NCI-H460 (cell line): Measurements from ENCODE around the gene GATA3. TPM values are rescaled to one million over a fixed set of nuclear protein-coding genes. Genes with fewer than 3 reads are reported as not detected.

Source experiments
- DNase-seq: peaks from one replicate; pipeline ENCODE4 v3.0.0-alpha.2; 2016; ENCODE audit warnings: low read depth; ENCODE audit errors: extremely low read depth
- total RNA-seq: library from RNA; depleted of rRNA; stranded (reverse); fragments of >200 nt; shearing (Covaris generic); gene quantifications from 2 replicates; pipeline ENCODE4 v1.2.3, GENCODE V29; 2014

The GATA3 gene
- total RNA-seq, 1 experiment from 2014 or later, result 0.12 TPM

DNA sequence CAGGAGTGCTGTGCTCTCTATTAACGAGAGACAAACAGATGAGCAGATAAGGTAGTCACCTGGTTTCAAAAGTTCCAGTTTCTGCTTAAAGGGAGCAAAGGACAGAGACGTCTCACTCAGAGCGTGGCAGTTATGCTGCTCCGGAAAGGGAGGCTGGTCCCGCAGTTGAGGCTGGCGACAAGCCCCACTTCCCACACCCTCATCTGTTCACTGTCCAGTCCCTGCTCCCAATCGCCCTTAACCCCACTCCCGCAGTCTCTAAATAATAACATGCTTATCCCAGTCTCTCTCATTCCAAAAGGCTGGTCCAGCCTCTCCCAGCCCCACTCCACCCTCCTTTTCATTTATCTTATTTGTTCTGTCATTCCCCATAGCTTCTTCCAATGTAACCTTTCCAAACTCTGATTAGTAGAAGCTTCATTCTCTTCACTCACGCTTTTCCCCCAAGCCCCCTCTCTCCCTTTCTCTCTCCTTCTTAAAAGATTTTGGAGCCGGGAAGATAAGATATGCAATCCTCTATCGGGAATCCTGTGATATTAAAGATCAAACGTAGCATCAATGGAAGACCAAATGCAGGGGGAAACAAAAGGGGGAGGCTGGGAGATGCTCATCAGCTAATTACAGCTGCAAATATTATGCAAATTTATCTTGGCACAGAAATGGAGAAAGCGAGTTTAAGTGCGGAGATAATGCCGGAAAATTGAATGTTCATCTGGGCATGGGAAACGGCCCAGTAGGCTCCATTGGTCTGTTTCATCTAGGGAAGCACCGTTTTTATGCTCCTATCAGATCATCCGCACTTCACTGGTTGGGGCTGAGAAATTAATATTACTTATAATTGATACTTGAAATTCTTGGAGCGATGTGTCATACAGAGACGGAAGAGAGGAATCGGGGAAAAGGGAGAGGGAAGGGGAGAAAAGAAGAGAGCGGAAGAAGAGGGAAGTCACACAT, 16.3 kb upstream of the GATA3 start:
- no peak for DNase-seq

DNA sequence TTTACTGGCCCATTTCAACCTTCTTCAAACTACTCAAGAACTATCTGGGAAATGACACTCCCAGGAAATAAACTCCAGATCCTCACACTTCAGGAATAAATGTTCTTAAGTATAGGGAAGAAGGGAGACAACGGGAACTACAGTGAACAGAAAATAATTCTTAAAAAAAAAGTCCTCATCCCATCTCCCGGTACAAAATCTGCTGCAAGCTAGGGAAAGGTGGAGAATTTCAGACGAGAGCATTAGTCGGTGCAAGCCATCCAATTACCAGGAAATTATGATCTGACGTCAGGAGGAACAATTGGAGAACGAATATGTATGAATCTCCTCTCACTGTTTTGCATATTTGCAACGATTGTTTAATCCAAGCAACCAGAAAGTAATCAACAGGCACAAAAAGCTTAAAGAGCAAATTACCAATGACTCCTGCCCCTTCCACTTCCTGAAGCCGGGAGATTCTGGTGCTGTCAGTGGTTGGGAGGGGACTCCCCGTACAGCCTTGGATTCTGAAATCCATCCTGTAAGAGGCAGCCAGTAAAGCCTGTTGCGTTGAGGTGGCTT, 15.1 kb upstream of the GATA3 start:
- no peak for DNase-seq

DNA sequence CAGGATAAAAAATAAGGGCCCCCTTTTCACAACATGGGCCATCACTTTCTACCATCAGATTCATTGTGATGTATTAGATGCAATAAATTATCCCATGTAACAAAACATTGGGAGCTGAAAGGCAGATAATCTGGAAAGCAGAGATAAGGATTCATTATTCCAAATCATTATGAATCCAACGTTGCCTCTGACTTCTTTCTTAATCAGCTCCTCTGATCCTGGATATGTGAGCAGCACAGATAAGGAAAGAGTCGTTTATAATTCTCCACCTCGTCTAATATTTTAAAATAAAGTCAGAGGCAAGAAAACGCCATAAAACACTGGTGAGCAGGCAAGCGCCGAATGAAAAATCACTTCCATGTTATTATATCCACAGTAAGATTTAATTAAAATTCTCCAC, 13.8 kb upstream of the GATA3 start:
- DNase-seq, result no peak

DNA sequence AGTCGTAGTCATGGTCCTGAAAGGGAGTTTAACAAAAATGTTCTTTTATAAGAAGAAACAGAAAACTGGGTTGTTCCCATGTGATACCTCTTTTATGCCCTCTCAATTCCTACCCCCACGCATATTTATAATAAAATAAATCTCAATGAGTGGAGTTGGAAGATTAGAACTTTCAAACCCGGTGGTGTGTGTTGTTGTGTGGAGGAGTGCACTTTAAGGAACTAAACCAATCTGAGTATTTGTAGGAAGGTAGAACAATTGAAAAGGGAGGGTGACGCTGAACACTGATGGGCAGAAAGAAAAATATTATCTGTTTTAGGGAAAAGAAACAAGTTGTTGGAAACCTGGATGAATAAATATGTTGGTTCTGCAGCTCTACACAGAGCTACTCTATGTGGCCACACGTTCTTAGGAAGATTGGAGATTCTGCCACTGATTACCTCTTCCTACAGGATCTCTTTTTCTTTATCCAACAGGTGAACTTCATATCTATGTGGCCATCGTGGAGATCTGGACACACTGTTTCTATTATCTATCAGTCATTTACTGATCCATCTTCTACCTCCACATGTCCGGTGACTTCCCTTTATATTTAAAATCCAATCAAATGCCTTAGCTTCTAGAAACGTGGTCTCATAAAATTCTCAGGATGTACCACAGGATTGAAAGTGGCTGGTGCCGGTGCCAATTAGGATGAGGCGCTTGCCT, 13.1 kb upstream of the GATA3 start:
- no peak for DNase-seq

DNA sequence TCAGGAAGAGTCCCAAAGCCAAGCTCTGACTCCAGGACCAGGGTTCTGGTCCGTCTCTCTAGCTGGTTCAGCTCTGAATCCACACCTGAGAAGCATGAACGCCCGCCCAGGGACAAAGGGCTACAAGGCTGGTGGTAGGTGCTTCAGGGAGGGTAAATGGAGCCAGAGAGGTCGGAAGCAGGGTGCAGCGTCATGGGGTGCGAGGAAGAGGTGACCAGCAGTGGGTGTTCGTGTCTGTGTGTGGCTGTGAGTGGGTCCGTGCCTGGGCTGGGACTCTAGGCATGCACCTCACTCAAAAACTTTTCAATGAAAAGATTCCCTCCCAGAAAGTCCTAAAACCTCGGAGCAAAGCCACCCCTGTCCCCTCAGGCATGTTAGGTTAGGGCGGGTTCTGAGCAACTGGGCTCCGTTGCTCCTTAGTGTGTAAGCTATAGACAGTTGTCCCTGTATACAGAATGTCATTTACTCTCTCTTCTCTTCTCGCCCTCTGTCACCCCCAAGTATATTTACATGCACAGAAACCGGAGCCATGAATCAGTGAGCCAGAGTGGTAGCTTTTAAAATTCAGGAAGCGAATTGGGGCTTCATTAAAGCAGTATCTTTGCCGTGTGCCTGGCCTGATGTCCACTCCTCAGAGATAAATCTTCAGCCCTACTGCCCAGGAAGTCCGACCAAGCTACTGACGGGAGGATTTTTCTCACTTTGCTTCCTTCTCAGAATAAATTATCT, 12.3 kb upstream of the GATA3 start:
- no peak for DNase-seq

DNA sequence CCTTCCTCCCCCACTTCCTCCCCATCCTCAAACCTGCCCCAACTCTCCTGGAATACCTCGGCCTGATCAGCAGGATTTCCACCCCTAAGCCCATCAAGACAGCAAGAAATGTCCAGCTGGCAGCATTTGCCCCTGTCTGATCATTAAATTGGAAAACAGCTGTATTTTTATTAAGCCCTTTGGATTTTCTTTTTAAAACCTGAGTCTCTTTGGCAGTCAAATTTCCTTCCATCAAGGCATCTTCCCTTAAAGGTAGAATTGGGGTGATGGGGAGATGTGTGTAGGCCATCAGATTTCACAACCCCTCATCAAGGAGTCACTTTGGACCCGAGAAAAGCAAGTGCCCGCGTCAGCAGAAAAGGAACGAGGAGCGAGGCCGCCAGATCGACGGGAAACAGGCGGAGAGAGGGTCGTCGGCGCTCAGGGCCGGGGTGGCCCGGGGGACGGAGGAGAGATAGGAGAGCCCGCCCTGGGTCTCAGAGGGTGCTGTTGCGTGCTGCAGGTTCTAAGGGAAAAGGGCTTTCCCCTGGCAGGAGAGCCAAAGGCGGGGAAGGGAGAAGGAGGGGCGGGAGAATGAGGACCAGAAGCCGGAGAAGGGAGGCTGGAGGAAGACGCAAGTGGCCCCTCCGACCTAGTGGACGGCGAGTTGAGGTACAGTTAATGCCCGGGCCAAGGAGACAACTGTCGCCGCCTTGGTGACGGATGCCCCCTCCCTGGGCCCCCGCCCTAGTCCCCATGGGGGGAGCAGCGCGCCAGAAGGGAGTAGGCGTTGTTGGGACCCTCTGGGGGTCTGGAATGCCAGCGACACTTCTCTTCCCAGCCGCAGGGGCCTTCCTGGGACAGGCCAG, 11.5 kb upstream of the GATA3 start:
- no peak for DNase-seq

DNA sequence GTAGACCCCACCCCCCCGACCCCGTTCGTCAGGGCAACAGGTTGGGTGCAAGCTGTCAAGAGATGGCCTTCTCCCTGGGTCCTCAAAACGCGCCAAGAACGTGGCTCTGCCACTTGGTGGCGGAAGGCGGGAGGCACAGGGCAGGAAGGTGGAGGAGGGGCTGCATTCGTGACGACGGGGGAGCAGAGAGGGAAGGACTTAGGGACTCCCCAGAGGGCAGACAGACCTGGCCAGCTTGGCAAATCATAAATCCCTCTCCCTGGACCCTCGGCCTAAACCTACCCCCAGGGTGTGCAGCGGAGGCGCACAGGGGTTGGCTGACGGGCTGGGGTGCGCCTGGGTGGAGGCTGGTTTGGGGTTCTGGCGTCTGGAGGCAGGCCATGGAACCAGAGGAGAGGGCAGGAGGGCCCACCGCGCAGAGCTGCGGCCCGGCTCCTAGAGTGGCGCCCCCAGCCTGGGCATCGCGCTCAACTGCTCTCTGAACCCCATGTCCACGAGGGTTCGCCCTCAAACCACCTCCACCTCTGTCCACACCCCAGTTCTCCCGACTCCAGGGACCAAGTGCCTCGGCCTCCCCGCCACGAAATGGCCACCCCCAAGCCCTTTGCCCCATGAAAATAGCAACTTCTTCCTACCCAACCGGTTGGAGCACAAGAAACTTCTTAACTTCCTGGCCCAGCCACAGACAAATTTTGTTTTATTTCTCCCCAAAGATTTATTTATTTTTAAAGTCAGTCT, 10.8 kb upstream of the GATA3 start:
- no peak for DNase-seq

DNA sequence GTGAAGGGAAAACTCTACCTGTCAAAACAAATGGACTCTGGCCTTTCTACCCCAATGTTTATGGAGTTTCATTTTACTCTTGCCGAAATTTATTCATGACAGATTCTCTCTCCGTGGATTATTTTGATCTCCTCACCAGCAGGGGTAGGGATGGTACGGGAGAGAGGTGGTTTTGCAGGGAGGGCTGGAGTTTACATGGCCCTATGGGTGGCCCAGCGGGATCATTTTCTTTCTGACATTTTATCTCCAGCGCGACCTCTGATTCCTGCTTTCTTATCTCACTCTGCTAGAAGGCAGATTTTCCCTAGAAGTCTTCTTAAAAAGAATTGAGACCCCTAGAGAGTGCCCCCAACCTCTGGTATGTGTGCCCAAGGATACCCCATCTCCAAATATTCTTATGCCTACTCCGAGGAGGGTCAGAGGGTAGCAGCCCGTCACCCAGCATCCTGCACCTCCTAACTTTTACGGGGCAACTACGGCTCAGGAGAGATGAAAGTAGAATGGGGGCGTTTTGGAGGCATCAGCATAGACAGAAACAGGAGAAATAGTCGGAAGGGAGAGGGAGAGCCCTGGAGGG, 10.1 kb upstream of the GATA3 start:
- no peak for DNase-seq

DNA sequence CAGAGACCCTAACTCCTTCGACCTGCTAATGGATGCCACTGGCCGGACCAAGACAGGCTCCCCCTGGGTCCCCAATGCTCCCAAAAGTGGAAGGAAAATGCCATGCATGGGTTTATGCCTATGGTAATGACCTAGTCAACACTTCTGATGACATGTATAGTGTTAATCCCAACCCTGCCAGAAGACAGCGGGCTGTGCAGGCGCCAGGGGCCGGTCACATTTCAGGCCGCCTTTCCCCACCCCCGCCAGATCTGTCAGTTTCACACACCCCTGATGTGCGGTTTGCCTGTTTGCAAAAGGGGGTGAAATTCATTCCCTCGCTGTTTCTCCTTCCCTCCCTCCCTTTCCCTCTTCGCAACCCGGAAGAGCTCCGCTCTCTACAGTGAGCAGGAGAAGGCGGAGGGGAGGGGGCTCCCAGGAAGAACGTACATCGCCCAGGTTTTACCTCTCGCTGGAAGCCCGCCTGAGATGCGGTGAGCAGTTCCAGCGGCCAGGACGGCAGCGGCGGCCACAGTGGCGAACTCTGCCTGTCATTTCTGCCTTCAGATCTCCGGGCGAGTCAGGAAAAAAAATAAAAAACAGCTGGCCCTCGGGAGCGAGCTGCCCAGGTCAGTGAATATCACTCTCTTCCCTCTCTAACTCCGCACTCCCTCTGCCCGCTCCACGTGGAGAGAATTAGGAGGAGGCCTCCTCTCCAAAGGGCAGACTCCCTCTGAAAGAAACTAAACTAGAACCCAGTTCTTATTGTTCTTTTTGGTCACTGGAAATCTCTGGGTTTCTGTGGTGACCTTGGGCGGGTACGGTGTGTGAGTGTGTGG, 9.4 kb upstream of the GATA3 start:
- DNase-seq, result no peak

DNA sequence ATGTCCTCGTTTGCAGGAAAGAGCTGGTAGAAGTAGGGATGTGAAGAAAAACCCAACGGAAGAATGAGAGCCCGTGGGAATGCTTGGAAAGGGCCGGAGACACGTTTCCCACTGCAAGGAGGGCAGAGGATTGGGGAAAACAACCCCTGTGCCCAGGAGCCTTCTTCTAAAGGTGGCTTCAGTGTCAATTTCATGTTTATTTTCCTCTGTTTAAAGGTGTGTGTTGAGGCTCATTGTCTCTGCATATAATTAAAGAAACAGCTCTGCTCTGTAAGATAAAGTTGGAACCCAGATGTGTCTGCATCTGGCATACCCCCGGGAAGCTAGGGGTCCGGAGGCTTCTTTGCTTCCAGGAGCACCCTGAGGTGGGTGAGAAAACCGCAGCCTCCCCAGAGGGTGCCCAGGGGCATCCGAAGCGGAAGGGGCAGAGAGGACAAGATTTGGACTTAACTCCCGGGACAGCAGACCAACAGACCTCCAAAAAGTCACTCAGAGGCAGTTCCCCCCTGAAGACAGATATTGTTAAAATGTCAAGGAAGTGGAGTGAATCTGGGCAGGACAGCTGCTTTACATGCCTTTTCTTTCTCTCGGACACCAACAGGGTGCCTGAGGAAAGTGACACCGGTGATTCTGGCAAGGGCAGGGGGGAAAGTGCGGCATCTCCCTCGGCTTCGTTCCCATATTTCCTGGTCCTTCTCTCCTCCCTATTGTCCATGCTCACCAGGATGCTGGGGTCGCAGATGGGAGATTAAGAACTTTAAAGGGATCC, 8.6 kb upstream of the GATA3 start:
- no peak for DNase-seq

DNA sequence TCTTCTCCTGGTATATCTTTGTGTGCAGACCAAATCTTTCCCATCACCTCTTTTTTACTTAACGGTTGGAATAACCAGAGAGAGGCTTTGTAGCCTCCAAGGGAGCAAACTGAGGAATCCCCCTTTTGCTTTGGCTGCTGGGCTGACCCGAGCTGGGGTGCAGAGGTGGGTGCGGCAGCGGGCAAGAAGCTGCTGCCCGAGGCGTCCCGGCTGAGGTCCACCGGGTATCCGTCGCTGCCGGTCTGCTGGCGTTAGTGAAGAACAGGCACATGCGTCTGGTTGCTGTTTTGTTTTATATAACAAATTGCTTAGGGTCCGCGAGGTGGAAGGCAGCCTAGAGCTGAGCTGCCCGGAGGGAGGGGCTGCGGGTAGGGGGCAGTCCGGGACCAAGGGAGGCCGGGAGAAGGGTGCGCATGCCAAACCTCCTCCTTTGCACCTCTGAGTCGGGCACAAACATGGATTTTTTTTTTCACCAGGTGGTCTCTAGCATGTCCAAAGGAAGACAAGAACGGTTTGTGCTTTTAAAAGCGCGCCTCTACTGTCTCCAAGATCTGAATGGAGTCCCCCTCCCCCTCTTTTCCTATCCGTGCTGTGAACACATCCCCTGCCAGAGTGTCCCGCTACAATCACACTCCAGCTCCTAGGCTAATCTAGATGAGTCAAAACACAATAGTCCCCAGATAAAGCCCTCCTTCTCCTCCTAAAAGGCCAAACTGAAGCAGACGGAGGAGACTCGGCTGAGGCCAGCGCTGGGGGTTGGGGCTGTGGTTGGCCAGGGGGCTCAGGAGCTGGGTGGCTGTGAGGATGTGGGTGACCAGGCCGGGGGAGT, 6.8 kb upstream of the GATA3 start:
- DNase-seq, result no peak

DNA sequence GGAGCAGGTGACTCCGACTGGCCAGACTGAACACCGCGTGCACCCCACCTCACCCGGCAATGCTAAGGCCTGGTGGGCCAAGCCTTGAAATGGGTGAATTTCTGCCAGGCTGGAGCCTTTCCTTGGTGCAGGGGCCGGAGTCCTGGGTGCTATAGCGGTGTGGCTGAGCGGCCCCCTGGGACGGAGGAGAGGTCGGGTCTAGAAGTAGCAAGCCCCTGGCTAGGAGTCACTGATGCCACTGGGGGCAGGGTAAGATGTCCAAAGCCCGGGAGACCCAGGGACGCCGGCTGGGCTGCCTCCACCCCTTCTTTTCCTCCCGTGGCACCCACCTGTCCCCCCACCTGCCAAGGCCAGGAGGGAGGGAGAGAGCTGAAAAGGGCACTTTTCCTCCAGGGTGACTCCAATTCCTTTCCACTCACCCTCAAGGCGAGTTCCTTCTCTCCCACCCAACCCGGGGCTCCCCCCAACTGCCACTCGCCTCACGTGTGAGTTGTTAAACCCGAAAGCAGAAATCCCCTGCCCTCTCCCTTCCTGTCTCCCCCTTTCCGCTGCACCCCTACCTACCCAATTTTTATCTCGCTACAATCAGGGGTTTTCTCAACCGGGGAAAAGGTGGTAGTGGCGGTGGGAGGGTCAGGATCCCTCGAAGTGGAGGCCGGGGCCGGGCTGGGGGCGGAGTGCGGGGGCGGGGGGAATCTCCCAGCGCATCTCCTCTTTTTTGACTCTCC, 6.0 kb upstream of the GATA3 start:
- DNase-seq, result no peak

DNA sequence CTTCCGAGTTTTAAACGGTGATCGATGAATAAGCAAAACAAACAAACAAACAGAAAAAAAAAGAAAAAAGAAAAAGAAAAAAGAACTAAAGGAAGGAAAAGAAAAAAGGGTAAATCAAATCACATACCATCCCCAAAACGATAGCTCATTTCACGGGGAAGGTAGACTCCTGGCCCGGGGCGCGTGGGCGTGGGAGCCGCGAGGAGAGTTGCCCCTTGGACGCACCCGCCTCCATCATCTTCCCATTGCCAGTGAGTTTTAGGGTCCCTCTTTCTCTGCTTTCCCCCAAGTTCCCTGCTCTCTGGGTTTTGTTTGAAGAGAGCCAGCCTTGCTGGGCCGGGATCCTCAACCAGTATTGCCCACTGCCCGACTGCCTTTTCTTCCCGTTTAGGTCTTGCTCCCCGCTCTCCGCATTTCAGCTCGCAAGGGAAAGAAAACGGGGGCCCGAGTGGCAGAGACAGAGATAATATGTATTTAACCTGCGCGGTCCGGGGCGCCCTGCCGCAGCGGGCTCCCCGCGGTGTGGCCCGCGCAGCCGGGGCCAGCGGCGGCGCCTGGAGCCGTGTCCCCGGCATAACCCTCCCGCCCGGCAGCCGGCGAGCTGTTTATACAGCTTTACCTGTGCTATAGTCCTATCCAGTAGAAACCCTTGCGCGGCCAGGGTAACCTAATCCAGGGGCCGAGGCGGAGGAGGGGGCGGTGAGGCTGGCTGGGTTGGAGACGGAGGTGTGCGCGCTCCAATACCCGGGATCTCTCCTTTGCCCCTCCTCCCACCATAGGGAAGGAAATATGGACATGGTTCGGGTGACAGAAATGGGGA, 5.2 kb upstream of the GATA3 start:
- DNase-seq, result no peak

DNA sequence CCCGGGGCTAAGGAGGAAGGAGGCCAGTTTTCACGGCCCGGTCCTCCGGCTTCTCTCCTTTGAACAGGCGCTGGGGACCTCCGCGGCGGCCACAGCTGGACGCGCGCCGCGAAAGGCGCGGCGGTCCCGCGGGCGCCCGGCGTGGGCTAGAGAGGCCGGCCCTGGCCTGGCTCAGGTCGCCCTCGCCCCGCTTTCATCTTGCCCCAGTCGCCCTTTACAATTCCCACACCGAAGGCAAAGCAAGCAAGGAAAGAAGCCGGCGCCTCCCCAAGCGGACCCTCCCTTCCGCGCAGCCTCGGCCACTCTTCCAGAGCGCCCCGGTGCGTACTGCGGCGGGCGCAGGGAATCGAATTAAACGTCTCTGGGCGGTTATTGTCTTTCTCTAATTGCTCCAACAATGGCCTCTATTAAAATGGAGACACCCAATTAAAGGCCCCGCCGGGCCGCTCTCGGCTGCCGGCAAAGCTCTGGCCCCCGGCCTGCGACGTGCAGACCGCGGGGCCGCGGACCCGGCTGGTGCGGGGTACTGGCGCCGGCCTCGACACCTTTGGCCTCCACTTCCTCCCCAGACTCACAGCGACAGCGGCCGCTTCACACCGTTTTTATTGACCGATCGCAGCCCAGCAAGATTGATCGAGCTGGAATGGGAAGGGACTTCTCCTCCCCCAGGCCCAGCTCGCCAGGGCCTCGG, 4.5 kb upstream of the GATA3 start:
- no peak for DNase-seq
